MG63 (cell line): Measurements from ENCODE around the gene HLCS. TPM values are rescaled to one million over a fixed set of nuclear protein-coding genes. Genes with fewer than 3 reads are reported as not detected.

Experiments
- DNase-seq: peaks from one replicate; pipeline ENCODE4 v3.0.0-alpha.2; 2020
- H3K27me3 ChIP-seq: fragments of 250-450 bp; sonication (Bioruptor Pico); 2 replicates; pipeline ENCODE4 v1.5.1; 2020; ENCODE audit warnings: mild to moderate bottlenecking, moderate library complexity
- H3K36me3 ChIP-seq: fragments of 250-450 bp; sonication (Bioruptor Pico); 2 replicates; pipeline ENCODE4 v1.5.1; 2020; ENCODE audit warnings: mild to moderate bottlenecking, moderate library complexity
- H3K4me3 ChIP-seq: fragments of 250-450 bp; sonication (Bioruptor Pico); 2 replicates; pipeline ENCODE4 v1.5.1; 2020; ENCODE audit warnings: mild to moderate bottlenecking, moderate library complexity
- H3K9me3 ChIP-seq: fragments of 250-450 bp; sonication (Bioruptor Pico); 2 replicates; pipeline ENCODE4 v1.5.1; 2020; ENCODE audit warnings: mild to moderate bottlenecking, moderate library complexity
- total RNA-seq: library from RNA; depleted of rRNA; stranded (reverse); fragments of >200 nt; shearing (Covaris generic); gene quantifications from 2 replicates; pipeline ENCODE4 v1.2.3, GENCODE V29; 2014; ENCODE audit warnings: low replicate concordance

Gene HLCS
- total RNA-seq, 1 experiment from 2014 or later, result 5.2 TPM

GRCh38 chr21:36730291-36731281, 235.9 kb downstream of the HLCS start:
- no peaks in the 10 kb centered on the region for H3K27me3 ChIP-seq
- peaks cover 31% of the 10 kb centered on the region for H3K36me3 ChIP-seq
- H3K4me3 ChIP-seq, result no peak overlapping the region
- DNase-seq, result no peak
- no peaks in the 10 kb centered on the region for H3K9me3 ChIP-seq

- Histone ChIP-seq H3K36me3 (peaks cover 24% of the 10 kb centered on the region), H3K27me3 (no peaks in the 10 kb centered on the region), H3K9me3 (no peaks in the 10 kb centered on the region), H3K4me3 (no peak overlapping the region)
- no peak for DNase-seq
These were observed 237.0 kb downstream of the HLCS start for GRCh38 chr21:36729310-36729970.

- DNase-seq, result no peak
- no peaks in the 10 kb centered on the region for H3K9me3 ChIP-seq
- H3K4me3 ChIP-seq, result no peak overlapping the region
- peaks cover 19% of the 10 kb centered on the region for H3K36me3 ChIP-seq
- H3K27me3 ChIP-seq, result no peaks in the 10 kb centered on the region
These were observed 237.9 kb downstream of the HLCS start for GRCh38 chr21:36728371-36729111.

GRCh38 chr21:36727866-36728265, 238.6 kb downstream of the HLCS start:
- H3K27me3 ChIP-seq, result no peaks in the 10 kb centered on the region
- no peak for DNase-seq
- no peaks in the 10 kb centered on the region for H3K9me3 ChIP-seq
- H3K4me3 ChIP-seq, result no peak overlapping the region
- H3K36me3 ChIP-seq, result peaks cover 19% of the 10 kb centered on the region

GRCh38 chr21:36725793-36726386, 240.6 kb downstream of the HLCS start:
- Histone ChIP-seq H3K4me3 (no peak overlapping the region), H3K36me3 (peaks cover 13% of the 10 kb centered on the region; the same call in 1 of the 2 replicates), H3K9me3 (no peaks in the 10 kb centered on the region), H3K27me3 (no peaks in the 10 kb centered on the region)
- no peak for DNase-seq

GRCh38 chr21:36724660-36725059, 241.8 kb downstream of the HLCS start:
- Histone ChIP-seq H3K4me3 (no peak overlapping the region), H3K27me3 (no peaks in the 10 kb centered on the region), H3K9me3 (no peaks in the 10 kb centered on the region), H3K36me3 (peaks cover 9% of the 10 kb centered on the region)
- DNase-seq, result no peak

- peaks cover 17% of the 10 kb centered on the region for H3K36me3 ChIP-seq
- H3K9me3 ChIP-seq, result no peaks in the 10 kb centered on the region
- DNase-seq, result no peak
- H3K4me3 ChIP-seq, result no peak overlapping the region
- no peaks in the 10 kb centered on the region for H3K27me3 ChIP-seq
These were observed 243.0 kb downstream of the HLCS start for GRCh38 chr21:36723371-36723881.

GRCh38 chr21:36722370-36723368, 243.8 kb downstream of the HLCS start:
- peaks cover 16% of the 10 kb centered on the region for H3K36me3 ChIP-seq
- H3K27me3 ChIP-seq, result no peaks in the 10 kb centered on the region
- DNase-seq, result no peak
- no peaks in the 10 kb centered on the region for H3K9me3 ChIP-seq
- no peak overlapping the region for H3K4me3 ChIP-seq

GRCh38 chr21:36721817-36722216, 244.7 kb downstream of the HLCS start:
- H3K9me3 ChIP-seq, result no peaks in the 10 kb centered on the region
- H3K27me3 ChIP-seq, result no peaks in the 10 kb centered on the region
- H3K4me3 ChIP-seq, result no peak overlapping the region
- DNase-seq, result no peak
- H3K36me3 ChIP-seq, result peaks cover 16% of the 10 kb centered on the region

GRCh38 chr21:36719614-36720013, 246.9 kb downstream of the HLCS start:
- H3K27me3 ChIP-seq, result no peaks in the 10 kb centered on the region
- no peak for DNase-seq
- H3K9me3 ChIP-seq, result no peaks in the 10 kb centered on the region
- peaks cover 16% of the 10 kb centered on the region for H3K36me3 ChIP-seq
- H3K4me3 ChIP-seq, result no peak overlapping the region

GRCh38 chr21:36718951-36719501, 247.4 kb downstream of the HLCS start:
- Histone ChIP-seq H3K4me3 (no peak overlapping the region), H3K27me3 (no peaks in the 10 kb centered on the region), H3K9me3 (no peaks in the 10 kb centered on the region), H3K36me3 (peaks cover 22% of the 10 kb centered on the region)
- peak; percentile 96 for DNase-seq

- DNase-seq, result no peak
- H3K4me3 ChIP-seq, result no peak overlapping the region
- H3K9me3 ChIP-seq, result no peaks in the 10 kb centered on the region
- peaks cover 28% of the 10 kb centered on the region for H3K36me3 ChIP-seq
- no peaks in the 10 kb centered on the region for H3K27me3 ChIP-seq
These were observed 248.5 kb downstream of the HLCS start for GRCh38 chr21:36717976-36718375.

GRCh38 chr21:36716836-36717235, 249.6 kb downstream of the HLCS start:
- Histone ChIP-seq H3K27me3 (no peaks in the 10 kb centered on the region), H3K36me3 (peaks cover 39% of the 10 kb centered on the region), H3K4me3 (no peak overlapping the region), H3K9me3 (no peaks in the 10 kb centered on the region)
- DNase-seq, result no peak

GRCh38 chr21:36716387-36716786, 250.1 kb downstream of the HLCS start:
- H3K36me3 ChIP-seq, result peaks cover 39% of the 10 kb centered on the region
- DNase-seq, result no peak
- H3K9me3 ChIP-seq, result no peaks in the 10 kb centered on the region
- no peaks in the 10 kb centered on the region for H3K27me3 ChIP-seq
- H3K4me3 ChIP-seq, result no peak overlapping the region

- H3K27me3 ChIP-seq, result no peaks in the 10 kb centered on the region
- DNase-seq, result peak; percentile 52
These were observed 252.7 kb downstream of the HLCS start for GRCh38 chr21:36713746-36714145.

More at GRCh38 chr21:36713746-36714145, 252.7 kb downstream of the HLCS start:
- peaks cover 40% of the 10 kb centered on the region for H3K36me3 ChIP-seq
- no peak overlapping the region for H3K4me3 ChIP-seq
- H3K9me3 ChIP-seq, result no peaks in the 10 kb centered on the region
